Bronchial epithelial cell (primary cell): ENCODE data around the gene ABHD12. TPM values are rescaled to one million over a fixed set of nuclear protein-coding genes. Genes with fewer than 3 reads are reported as not detected.

ENCODE experiments used
- DNase-seq: peaks from one replicate; pipeline ENCODE4 v3.0.0-alpha.2; 2010; ENCODE audit warnings: low read depth
- FAIRE-seq: peaks from 2 replicates; lab custom pipeline; 2011; peaks lifted over from hg19 to GRCh38; lab: Jason Lieb, UNC
- H3K27me3 ChIP-seq: 2 replicates; pipeline ENCODE4 v1.5.1; 2011; ENCODE audit warnings: low read length; ENCODE audit not compliant: control insufficient read depth, insufficient read depth
- H3K36me3 ChIP-seq: 2 replicates; pipeline ENCODE4 v1.5.1; 2011; ENCODE audit warnings: low read length; ENCODE audit not compliant: control insufficient read depth, insufficient read depth
- H3K4me3 ChIP-seq: 2 replicates; pipeline ENCODE4 v1.5.1; 2011; ENCODE audit warnings: mild to moderate bottlenecking, low read depth, low read length, control low read depth
- total RNA-seq: library from RNA; depleted of rRNA; stranded (reverse); fragments of >200 nt; gene quantifications from 2 replicates; pipeline ENCODE4 v1.2.1, GENCODE V29; 2014
- TF ChIP-seq, protein P1 (sequence below): IDR thresholded peaks from 2 replicates; pipeline ENCODE4 v1.5.1; 2011; ENCODE audit warnings: mild to moderate bottlenecking, moderate library complexity, low read length, control low read depth, inconsistent platforms; ENCODE audit not compliant: insufficient read depth, severe bottlenecking

The ABHD12 gene
- total RNA-seq, 1 donor from 2014 or later, result 21.6 TPM

DNA sequence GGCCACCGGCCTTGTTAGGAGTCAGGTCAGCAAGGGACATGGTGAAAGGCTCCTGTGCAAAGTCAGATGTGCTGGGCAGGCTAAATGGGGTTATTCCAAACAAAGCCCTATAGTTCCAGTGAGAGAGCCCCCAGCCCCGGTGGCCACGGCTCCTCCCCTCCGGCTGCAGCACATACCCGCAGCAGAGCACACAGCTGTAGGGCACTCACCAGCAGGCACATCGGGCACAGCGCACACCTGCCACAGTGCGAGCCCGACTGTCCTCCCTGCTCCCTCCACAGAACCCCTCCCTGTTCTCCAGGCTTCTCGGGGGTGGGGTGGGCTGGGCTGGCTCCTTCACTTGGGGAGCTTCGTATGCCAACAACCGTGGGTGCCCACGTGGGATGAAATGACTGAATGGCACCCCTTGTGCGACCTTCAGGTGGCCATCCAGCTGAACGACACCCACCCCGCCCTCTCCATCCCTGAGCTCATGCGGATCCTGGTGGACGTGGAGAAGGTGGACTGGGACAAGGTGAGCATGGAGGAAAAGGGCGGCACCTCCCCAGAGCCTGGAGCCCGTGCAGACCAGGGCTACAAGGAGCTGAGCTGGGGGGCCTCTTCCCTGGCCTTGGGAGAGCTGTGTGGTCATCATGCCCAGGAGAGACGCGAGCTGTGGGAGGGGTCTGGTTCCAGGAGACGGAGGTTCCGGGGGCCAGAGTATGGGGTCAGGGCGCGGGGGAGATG lies 111.8 kb downstream of the ABHD12 start:
- FAIRE-seq (no peak), DNase-seq (no peak)
- Histone ChIP-seq H3K27me3 (no peaks in the 10 kb centered on the region), H3K4me3 (no peak overlapping the region), H3K36me3 (peaks cover 78% of the 10 kb centered on the region)
- TF ChIP-seq, protein P1, sequence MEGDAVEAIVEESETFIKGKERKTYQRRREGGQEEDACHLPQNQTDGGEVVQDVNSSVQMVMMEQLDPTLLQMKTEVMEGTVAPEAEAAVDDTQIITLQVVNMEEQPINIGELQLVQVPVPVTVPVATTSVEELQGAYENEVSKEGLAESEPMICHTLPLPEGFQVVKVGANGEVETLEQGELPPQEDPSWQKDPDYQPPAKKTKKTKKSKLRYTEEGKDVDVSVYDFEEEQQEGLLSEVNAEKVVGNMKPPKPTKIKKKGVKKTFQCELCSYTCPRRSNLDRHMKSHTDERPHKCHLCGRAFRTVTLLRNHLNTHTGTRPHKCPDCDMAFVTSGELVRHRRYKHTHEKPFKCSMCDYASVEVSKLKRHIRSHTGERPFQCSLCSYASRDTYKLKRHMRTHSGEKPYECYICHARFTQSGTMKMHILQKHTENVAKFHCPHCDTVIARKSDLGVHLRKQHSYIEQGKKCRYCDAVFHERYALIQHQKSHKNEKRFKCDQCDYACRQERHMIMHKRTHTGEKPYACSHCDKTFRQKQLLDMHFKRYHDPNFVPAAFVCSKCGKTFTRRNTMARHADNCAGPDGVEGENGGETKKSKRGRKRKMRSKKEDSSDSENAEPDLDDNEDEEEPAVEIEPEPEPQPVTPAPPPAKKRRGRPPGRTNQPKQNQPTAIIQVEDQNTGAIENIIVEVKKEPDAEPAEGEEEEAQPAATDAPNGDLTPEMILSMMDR, result no peak

DNA sequence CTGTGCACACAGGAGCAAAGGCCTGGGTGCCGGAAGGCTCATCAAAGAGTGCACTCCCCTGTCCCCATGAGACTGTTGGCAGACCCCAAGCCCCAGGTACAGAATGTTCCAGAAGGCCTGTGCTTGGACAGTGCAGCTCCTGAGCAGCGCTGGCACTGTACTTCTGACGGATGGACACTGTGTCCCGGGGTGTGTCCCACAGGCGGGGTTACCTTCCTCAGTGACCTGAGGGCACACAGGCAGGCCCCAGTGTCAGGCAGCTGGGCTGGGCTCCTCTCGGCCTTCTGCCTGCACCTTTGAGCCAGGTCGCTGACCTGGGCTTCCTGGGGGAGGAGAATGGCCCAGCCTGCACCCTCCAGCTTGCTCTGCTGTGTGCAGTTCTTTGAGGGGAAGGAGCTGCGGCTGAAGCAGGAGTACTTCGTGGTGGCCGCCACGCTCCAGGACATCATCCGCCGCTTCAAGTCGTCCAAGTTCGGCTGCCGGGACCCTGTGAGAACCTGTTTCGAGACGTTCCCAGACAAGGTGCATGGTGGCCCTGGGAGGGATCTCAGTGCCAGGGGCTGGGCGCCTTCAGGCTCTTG lies 112.6 kb downstream of the ABHD12 start:
- FAIRE-seq, result no peak
- peaks cover 75% of the 10 kb centered on the region for H3K36me3 ChIP-seq
- no peak overlapping the region for H3K4me3 ChIP-seq
- no peak for DNase-seq
- TF ChIP-seq, protein P1, result no peak
- no peaks in the 10 kb centered on the region for H3K27me3 ChIP-seq

DNA sequence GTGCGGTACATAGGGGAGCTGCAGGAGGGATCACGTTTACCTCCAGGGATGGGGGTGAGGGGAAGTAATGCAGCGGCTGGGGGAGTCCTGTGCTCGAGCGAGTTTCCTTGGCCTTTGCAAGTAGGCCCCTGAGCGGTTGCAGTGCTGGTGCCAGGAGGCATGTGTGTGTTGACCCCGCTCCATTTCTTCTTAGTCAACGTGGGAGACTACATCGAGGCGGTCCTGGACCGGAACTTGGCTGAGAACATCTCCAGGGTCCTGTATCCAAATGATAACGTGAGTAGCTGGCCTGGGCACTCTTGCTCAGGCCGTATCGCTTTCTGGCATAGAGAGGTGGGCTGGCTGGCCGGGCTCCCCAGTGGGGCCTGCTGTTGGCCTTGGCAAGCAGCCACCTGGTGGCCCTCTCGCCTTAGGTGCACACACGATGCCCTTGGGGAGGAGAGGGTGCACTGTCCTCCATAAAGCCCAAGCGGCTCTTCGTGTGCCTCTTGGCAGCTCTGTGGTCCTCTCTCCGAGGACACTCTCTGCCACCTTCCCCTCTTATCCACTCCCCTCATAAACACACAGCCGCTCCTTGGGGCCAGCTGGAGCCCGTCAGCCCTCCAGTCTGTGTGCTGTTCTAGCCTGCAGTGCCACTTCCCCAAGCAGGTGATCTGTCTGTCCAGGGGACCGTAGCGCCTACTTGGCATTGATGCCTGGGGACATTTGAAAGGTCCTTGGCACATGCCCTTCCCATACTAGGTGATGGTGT lies 113.4 kb downstream of the ABHD12 start:
- no peak for DNase-seq
- H3K4me3 ChIP-seq, result no peak overlapping the region
- no peaks in the 10 kb centered on the region for H3K27me3 ChIP-seq
- no peak for FAIRE-seq
- H3K36me3 ChIP-seq, result peaks cover 76% of the 10 kb centered on the region
- TF ChIP-seq, protein P1, result no peak

DNA sequence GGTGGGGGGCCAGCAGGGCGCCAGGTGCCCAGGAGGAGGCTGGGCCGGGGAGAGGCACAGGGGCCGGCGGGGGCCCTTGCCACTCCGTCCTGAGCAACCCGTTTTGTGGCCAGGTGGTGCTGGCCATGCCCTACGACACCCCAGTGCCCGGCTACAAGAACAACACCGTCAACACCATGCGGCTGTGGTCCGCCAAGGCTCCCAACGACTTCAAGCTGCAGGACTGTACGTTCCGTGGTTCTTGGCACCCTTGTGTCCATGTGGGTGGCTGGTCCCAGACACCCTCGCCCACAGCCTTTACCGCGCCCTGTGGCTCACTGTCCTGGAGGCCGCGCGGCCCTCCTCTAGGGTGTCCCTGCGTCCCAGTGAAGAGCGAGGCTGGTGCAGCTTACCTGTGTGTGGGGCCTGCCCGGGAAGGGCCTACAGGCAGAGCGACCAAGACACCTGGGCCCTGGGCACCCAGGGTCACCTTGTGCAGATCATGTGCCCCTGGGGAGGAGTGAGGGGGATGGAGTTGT lies 114.0 kb downstream of the ABHD12 start:
- FAIRE-seq, result no peak
- peaks cover 74% of the 10 kb centered on the region for H3K36me3 ChIP-seq

DNA sequence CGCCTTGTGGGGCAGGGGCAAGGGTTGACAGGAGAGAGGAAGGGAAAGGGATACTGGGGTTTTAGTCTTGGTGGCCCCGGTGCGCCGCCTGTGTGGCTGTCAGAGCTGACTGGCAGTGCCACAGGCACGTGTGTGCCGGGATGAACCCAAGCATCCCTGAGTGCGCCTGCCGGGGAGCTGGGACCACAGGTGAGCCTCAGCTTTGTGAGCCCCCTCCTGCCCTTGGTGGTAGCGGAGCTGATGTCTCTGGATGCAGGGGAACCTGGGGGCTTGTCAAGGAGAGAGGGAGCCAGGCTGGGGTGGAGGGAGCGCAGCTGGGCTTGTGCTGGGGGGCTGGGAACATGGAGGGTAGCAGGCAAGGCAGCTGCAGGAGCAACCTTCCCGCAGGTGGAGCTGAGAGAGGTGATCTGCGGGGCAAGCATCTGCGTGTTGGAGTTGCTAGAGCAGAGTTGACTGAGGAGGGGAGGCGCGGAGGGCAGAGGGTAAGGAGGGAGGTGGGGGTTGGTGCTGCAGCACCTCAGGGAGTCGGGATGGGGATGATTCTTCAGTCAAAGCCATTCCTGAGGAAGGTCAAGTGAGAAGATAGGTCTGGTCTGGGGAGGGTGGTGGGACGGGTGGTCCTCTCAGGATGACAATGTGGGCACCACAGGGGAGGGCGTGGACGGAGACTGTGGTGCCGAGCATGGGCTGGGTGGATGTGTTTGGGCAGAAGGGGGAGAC lies 114.7 kb downstream of the ABHD12 start:
- FAIRE-seq (no peak), DNase-seq (no peak)
- Histone ChIP-seq H3K36me3 (peaks cover 73% of the 10 kb centered on the region), H3K27me3 (no peaks in the 10 kb centered on the region), H3K4me3 (no peak overlapping the region)
- TF ChIP-seq, protein P1, result no peak

More for the DNA sequence above, 114.0 kb downstream of the ABHD12 start:
- Histone ChIP-seq H3K4me3 (no peak overlapping the region), H3K27me3 (no peaks in the 10 kb centered on the region)
- TF ChIP-seq, protein P1, result no peak
- no peak for DNase-seq
